ENCODE results near the gene SETDB1. TPM values are rescaled to one million over a fixed set of nuclear protein-coding genes. Genes with fewer than 3 reads are reported as not detected.

Gene SETDB1
- total RNA-seq, 4 donors from 2014 or later, result 25.0 to 61.9 (median 38.5) TPM

- H3K36me3 ChIP-seq, result no peaks in the 10 kb centered on the region
- H3K9me3 ChIP-seq, result no peaks in the 10 kb centered on the region
- peak; percentile 89 to 91 for DNase-seq (ENCODE audit: low spot score in 2 of 2)
- H3K4me3 ChIP-seq, result peak within 1 kb of the TSS; percentile 69
- 21% methylated on average over 25 of the region's 106 CpGs for WGBS
- H3K27ac ChIP-seq, result peak within 1 kb of the TSS; percentile 97
- H3K27me3 ChIP-seq, result no peaks in the 10 kb centered on the region
- TF ChIP-seq POLR2A (IDR thresholded peaks at IDR 0.05) (peak in 1 of 2 donors; percentile 65), POLR2AphosphoS5 (IDR thresholded peaks at IDR 0.05) (no peak), EP300 (IDR thresholded peaks at IDR 0.05) (no peak)
- peaks cover 77% of the 10 kb centered on the region for H3K4me1 ChIP-seq
Observed at GRCh38 chr1:150974580-150975478, 48.7 kb downstream of the SETDB1 start, which contains the start of gene CERS2. Gene CERS2 (minus strand): TSS chr1:150974835. CDS start chr1:150969090, 5,745 bp downstream.

GRCh38 chr1:150976401-150976821, 50.2 kb downstream of the SETDB1 start:
- Histone ChIP-seq H3K9me3 (no peaks in the 10 kb centered on the region), H3K4me1 (peaks cover 69% of the 10 kb centered on the region), H3K36me3 (no peaks in the 10 kb centered on the region), H3K27me3 (no peaks in the 10 kb centered on the region), H3K27ac (peak overlapping the region; percentile 45), H3K4me3 (no peak overlapping the region)
- TF ChIP-seq POLR2AphosphoS5 (IDR thresholded peaks at IDR 0.05), result no peak
- no peak for TF ChIP-seq CTCF (IDR thresholded peaks at IDR 0.05)
- TF ChIP-seq EP300 (IDR thresholded peaks at IDR 0.05), result no peak
- TF ChIP-seq POLR2A (IDR thresholded peaks at IDR 0.05), result no peak
- WGBS, result 87% methylated on average over 9 of the region's 9 CpGs
- DNase-seq (ENCODE audit: low spot score in 2 of 2), result no peak

GRCh38 chr1:150976879-150977694, 50.9 kb downstream of the SETDB1 start:
- peak in 1 of 2 donors; percentile 88 for DNase-seq (ENCODE audit: low spot score in 2 of 2)
- Histone ChIP-seq H3K36me3 (no peaks in the 10 kb centered on the region), H3K4me3 (peak overlapping the region; percentile 9), H3K4me1 (peaks cover 69% of the 10 kb centered on the region), H3K27ac (peak overlapping the region; percentile 45), H3K9me3 (no peaks in the 10 kb centered on the region), H3K27me3 (no peaks in the 10 kb centered on the region)
- peak in 1 of 2 donors; percentile 7 for TF ChIP-seq POLR2A (IDR thresholded peaks at IDR 0.05)
- no peak for TF ChIP-seq EP300 (IDR thresholded peaks at IDR 0.05)
- WGBS, result 36% methylated on average over 10 of the region's 11 CpGs

GRCh38 chr1:150979092-150980056, 53.2 kb downstream of the SETDB1 start:
- TF ChIP-seq CTCF (IDR thresholded peaks at IDR 0.05) (peak; percentile 98 to 100), EP300 (IDR thresholded peaks at IDR 0.05) (no peak)
- Histone ChIP-seq H3K9me3 (no peaks in the 10 kb centered on the region), H3K36me3 (no peaks in the 10 kb centered on the region), H3K27ac (peak overlapping the region; percentile 40), H3K4me3 (peak overlapping the region; percentile 19), H3K27me3 (no peaks in the 10 kb centered on the region), H3K4me1 (peaks cover 58% of the 10 kb centered on the region)
- peak; percentile 92 for DNase-seq (ENCODE audit: low spot score in 2 of 2)
- 24% methylated on average over 21 of the region's 23 CpGs for WGBS

GRCh38 chr1:150981177-150981804, 55.1 kb downstream of the SETDB1 start:
- Histone ChIP-seq H3K4me3 (no peak overlapping the region), H3K9me3 (no peaks in the 10 kb centered on the region), H3K4me1 (peaks cover 50% of the 10 kb centered on the region), H3K27ac (no peak overlapping the region), H3K36me3 (no peaks in the 10 kb centered on the region), H3K27me3 (no peaks in the 10 kb centered on the region)
- no peak for DNase-seq (ENCODE audit: low spot score in 2 of 2)
- WGBS, result 63% methylated on average over 5 of the region's 6 CpGs
- TF ChIP-seq POLR2AphosphoS5 (IDR thresholded peaks at IDR 0.05), result no peak
- no peak for TF ChIP-seq POLR2A (IDR thresholded peaks at IDR 0.05)
- no peak for TF ChIP-seq EP300 (IDR thresholded peaks at IDR 0.05)
- TF ChIP-seq CTCF (IDR thresholded peaks at IDR 0.05), result no peak
